Panc1 (cell line): ENCODE results near the gene HIGD1A. TPM values are rescaled to one million over a fixed set of nuclear protein-coding genes. Genes with fewer than 3 reads are reported as not detected.

ENCODE experiments used
- ATAC-seq: fragments of 200-7000 bp; cut with Tn5 transposase; 2 replicates; pipeline ENCODE4 v1.9.1; 2020; ENCODE audit warnings: mild to moderate bottlenecking, moderate library complexity
- Bru-seq: library from RNA; stranded (reverse); fragments of 400-500 nt; gene quantifications from one replicate; lab custom pipeline; 2021; lab: Mats Ljungman, UMichigan
- BruChase-seq, 2 experiments: library from RNA; stranded (reverse); fragments of 400-500 nt; gene quantifications; one replicate each; lab custom pipeline; 2021; lab: Mats Ljungman, UMichigan
- BruUV-seq: library from RNA; stranded (reverse); fragments of 400-500 nt; replicated peaks from 2 replicates; lab custom pipeline; 2021; lab: Mats Ljungman, UMichigan
- CTCF ChIA-PET: fragments of 300-600 bp; sonication (Branson Sonifier 250); formaldehyde crosslinking; loops from one replicate; lab custom pipeline; 2022; ENCODE audit warnings: antibody characterized with exemption; lab: Charles Lee
- POLR2A ChIA-PET: fragments of 300-600 bp; sonication (Branson Sonifier 250); formaldehyde crosslinking; loops from one replicate; lab custom pipeline; 2022; ENCODE audit warnings: antibody characterized with exemption; lab: Charles Lee
- DNase-seq: peaks from one replicate; pipeline ENCODE4 v3.0.0-alpha.2; 2010; ENCODE audit warnings: low read depth, low spot score
- H3K27ac ChIP-seq: 2 replicates; pipeline ENCODE4 v1.5.1; 2011; ENCODE audit warnings: mild to moderate bottlenecking, low read length, inconsistent platforms
- H3K27me3 ChIP-seq: fragments of 200-500 bp; sonication (Bioruptor generic); 2 replicates; pipeline ENCODE4 v1.6.0; 2014; ENCODE audit warnings: low read length, inconsistent platforms; ENCODE audit not compliant: control insufficient read depth, insufficient read depth
- H3K36me3 ChIP-seq: fragments of 200-500 bp; sonication (Bioruptor generic); 2 replicates; pipeline ENCODE4 v1.5.1; 2014; ENCODE audit warnings: inconsistent platforms, mild to moderate bottlenecking, low read length, moderate library complexity; ENCODE audit not compliant: control insufficient read depth, insufficient read depth
- H3K4me1 ChIP-seq: 2 replicates; pipeline ENCODE4 v1.5.1; 2011; ENCODE audit warnings: inconsistent platforms, mild to moderate bottlenecking, low read length, moderate library complexity; ENCODE audit not compliant: control insufficient read depth, insufficient read depth
- H3K4me3 ChIP-seq, 2 experiments: 2 replicates each; pipeline ENCODE4 v1.5.1; 2011 to 2012; ENCODE audit warnings: low read depth in 2 of 2, low read length in 2 of 2, mild to moderate bottlenecking in 2 of 2, inconsistent platforms in 1 of 2, moderate library complexity in 1 of 2
- H3K9me3 ChIP-seq: fragments of 200-500 bp; sonication (Bioruptor generic); 2 replicates; pipeline ENCODE4 v1.5.1; 2014; ENCODE audit warnings: low read depth, mild to moderate bottlenecking, inconsistent platforms, low read length, moderate library complexity; ENCODE audit not compliant: control insufficient read depth, insufficient read depth
- POLR2AphosphoS5 ChIP-seq: IDR thresholded peaks from 2 replicates; pipeline ENCODE4 v1.6.1; 2012; ENCODE audit warnings: mild to moderate bottlenecking, low read depth, low read length, moderate library complexity
- REST ChIP-seq, 2 experiments: IDR thresholded peaks; 2 replicates each; pipeline ENCODE4 v1.6.1; 2011 to 2012; ENCODE audit warnings: low read depth in 2 of 2, control low read depth in 1 of 2, low read length in 1 of 2, mild to moderate bottlenecking in 1 of 2, moderate library complexity in 1 of 2; ENCODE audit not compliant: insufficient read depth in 1 of 2
- SIN3A ChIP-seq: IDR thresholded peaks from 2 replicates; pipeline ENCODE4 v1.6.1; 2012; ENCODE audit warnings: low read depth, mild to moderate bottlenecking, low read length, moderate library complexity, borderline replicate concordance; ENCODE audit not compliant: insufficient read depth
- TCF7L2 ChIP-seq: IDR thresholded peaks from 2 replicates; pipeline ENCODE4 v1.6.1; 2011; ENCODE audit warnings: mild to moderate bottlenecking, low read depth, low read length, inconsistent platforms
- in situ Hi-C: cut with HindIII; loops from 2 replicates; pipeline ENCODE4 v1.10.0; 2016; ENCODE audit warnings: low sequenced_read_pairs, low pct_unique_long_range_greater_than_20kb
- intact Hi-C: fragments of 100-400 bp; cut with micrococcal nuclease; formaldehyde crosslinking; loops from one replicate; pipeline ENCODE4 v1.10.0; 2022; ENCODE audit not compliant: unreplicated experiment
- long read RNA-seq: library from polyadenylated mRNA; unstranded; transcript quantifications from one replicate; pipeline ENCODE4 v2.0.0, GENCODE V29; 2021; ENCODE audit not compliant: unreplicated experiment
- polyA plus RNA-seq: library from polyadenylated mRNA; unstranded; fragments of >200 nt; gene quantifications from one replicate; pipeline ENCODE4 v1.2.1, GENCODE V29; 2012; ENCODE audit warnings: missing spikeins; ENCODE audit not compliant: insufficient read length
- total RNA-seq: library from RNA; stranded (reverse); gene quantifications from one replicate; pipeline ENCODE4 v1.2.1, GENCODE V29; 2021; ENCODE audit not compliant: unreplicated experiment
- TF ChIP-seq, protein P1 (sequence below): fragments of 450-650 bp; IDR thresholded peaks from 2 replicates; pipeline ENCODE4 v1.5.1; 2017; ENCODE audit warnings: mild to moderate bottlenecking

HIGD1A gene
- total RNA-seq (74.6 TPM), Bru-seq, nascent RNA (percentile 95 among the genes with signal in this experiment), BruChase-seq, experiment 1, labeled RNA remaining after a 2-hour chase (percentile 99 among the genes with signal in this experiment), BruChase-seq, experiment 2, labeled RNA remaining after a 6-hour chase (percentile 99 among the genes with signal in this experiment)
- polyA plus RNA-seq = 53.1 TPM
- long read RNA-seq, transcript HIGD1A-201 (4 exons, 1,373 nt) = major isoform, 168 of 181 reads
- long read RNA-seq, partial matches to known transcripts = 1 of 181 reads
- long read RNA-seq, other reads (novel, unspliced or antisense) = 2 of 181 reads

DNA sequence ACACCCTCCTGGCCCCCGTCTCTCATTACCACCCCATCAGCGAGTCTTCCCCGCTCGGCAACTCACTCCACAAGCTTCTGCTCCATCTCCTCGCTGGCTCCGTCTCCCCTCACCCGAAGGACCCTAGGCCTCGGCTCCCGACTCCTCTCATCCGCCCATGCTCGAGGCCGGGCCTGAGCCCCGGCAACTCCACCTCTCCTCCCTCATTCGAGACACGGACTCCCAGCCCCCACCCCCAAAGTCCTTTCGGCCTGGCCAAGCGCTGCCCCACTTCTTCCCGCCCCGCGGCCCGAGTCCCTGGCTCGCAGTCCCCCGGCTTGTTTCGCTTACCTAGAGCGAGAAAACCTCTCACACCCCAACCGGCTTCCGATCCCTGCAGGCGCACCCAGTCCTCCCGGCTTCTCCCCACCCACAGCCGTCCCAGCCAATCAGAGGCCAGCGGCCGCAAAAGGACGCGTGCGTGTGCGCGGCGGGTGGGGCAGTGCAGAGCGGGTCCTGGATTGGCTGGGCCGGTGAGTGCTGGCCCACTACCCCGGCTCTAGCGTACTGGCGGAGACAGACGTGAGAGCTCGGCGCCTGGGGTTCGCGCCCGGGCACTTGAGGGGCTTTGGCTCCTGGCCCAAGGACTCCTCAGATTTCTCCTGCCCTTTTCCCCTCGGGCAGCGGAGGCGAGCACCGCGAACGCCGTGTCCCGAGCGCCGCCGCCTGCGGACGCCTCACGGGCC lies at the start of gene HIGD1A:
HIGD1A (minus strand) TSS at position 385 of the 725 bp plus-strand sequence. CDS start 10,237 bp downstream, outside the sequence.
- ChIA-PET CTCF (no interaction called here), POLR2A (interaction anchor here (1.1 kb wide), 1 partner anchor 9 kb away, joined by 3 read pairs; no protein-coding TSS in a partner anchor)
- in situ Hi-C loops (no loop called here), intact Hi-C loops (no loop called here)
- TF ChIP-seq POLR2AphosphoS5 (peak; percentile 80), SIN3A (0 out of 2 replicates have a peak, but pooled peaks have one; percentile 59)
- TF ChIP-seq, protein P1, sequence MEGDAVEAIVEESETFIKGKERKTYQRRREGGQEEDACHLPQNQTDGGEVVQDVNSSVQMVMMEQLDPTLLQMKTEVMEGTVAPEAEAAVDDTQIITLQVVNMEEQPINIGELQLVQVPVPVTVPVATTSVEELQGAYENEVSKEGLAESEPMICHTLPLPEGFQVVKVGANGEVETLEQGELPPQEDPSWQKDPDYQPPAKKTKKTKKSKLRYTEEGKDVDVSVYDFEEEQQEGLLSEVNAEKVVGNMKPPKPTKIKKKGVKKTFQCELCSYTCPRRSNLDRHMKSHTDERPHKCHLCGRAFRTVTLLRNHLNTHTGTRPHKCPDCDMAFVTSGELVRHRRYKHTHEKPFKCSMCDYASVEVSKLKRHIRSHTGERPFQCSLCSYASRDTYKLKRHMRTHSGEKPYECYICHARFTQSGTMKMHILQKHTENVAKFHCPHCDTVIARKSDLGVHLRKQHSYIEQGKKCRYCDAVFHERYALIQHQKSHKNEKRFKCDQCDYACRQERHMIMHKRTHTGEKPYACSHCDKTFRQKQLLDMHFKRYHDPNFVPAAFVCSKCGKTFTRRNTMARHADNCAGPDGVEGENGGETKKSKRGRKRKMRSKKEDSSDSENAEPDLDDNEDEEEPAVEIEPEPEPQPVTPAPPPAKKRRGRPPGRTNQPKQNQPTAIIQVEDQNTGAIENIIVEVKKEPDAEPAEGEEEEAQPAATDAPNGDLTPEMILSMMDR = no peak
- DNase-seq (peak; percentile 62), ATAC-seq (peak; percentile 99)
- Histone ChIP-seq H3K4me1 (peaks cover 7% of the 10 kb centered on the region), H3K27me3 (no peaks in the 10 kb centered on the region; the same call in 1 of the 2 replicates), H3K9me3 (no peaks in the 10 kb centered on the region), H3K36me3 (peaks cover 9% of the 10 kb centered on the region; the same call in 1 of the 2 replicates), H3K4me3 (peak within 1 kb of the TSS; percentile 79 to 86), H3K27ac (peak within 1 kb of the TSS; percentile 86)
- BruUV-seq = no TSS peak

- H3K36me3 ChIP-seq = no peaks in the 10 kb centered on the region
- H3K9me3 ChIP-seq = no peaks in the 10 kb centered on the region
- DNase-seq (no peak), ATAC-seq (no peak)
- H3K27ac ChIP-seq = no peak overlapping the region
- H3K4me3 ChIP-seq = no peak overlapping the region
- intact Hi-C loops = no loop called here
- in situ Hi-C loops = no loop called here
- no peaks in the 10 kb centered on the region for H3K4me1 ChIP-seq
- ChIA-PET POLR2A (no interaction called here), CTCF (no interaction called here)
- TF ChIP-seq, protein P1 = no peak
- TF ChIP-seq POLR2AphosphoS5 (no peak), SIN3A (no peak), REST (IDR thresholded peaks at IDR 0.05; ENCODE audit: insufficient read depth in 1 of 2, low read depth in 2 of 2, low read length in 1 of 2) (no peak), TCF7L2 (no peak)
- BruUV-seq = no TSS peak
- H3K27me3 ChIP-seq = no peaks in the 10 kb centered on the region
These were observed 49.5 kb upstream of the HIGD1A start for GRCh38 chr3:42853739-42854302.
